NCI-H82 treated with DMSO at 0.1 percent for 48 hours (cell line): ENCODE results near the gene ATRIP.

ENCODE experiments used
- DNase-seq: peaks from one replicate; lab custom pipeline; 2025; ENCODE audit not compliant: unreplicated experiment; lab: John Stamatoyannopoulos, UW

ATRIP gene

DNA sequence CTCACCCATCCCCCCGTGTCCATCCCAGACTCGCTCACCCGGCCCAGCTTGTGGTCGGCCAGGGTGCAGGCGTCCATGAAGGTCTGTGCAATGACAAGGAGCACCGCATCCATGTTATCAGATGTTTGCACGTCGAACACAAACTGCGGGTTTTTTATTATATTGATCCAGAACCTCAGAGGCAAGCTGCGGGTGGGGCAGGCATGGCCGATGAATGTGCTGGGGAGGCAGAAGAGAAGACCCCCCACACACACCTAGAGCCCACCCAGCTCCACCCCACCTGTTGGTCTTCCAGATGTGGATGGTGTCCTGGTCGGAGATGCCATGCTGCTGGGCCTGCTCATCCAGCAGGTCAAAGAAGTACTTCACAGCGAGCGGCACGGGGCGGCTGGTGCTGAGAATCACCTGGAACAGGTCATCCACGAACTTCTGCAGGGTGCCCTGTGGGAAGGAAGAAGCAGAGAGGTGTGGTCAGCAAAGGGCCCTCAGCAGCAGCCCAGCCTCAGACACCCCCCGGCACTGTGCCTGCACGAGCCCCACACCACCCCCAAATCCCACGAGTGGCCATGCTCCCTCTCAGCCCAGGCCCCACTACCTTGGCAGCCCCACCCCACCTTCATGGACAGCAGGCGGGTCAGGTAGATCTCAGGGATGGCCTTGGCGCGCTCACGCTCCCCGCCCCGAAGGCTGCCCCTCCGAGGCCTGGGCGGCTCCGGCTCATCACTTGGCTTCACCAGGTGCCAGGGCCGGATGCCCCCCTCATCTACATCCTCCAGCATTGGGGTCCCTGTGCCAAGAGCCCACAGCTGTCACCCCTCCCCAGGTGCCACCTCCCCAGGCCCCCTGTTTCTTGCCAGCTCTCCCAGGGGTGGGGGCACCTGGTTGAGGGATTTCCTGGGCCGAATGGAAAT, 37.0 kb upstream of the ATRIP start:
- DNase-seq, result no peak

- no peak for DNase-seq
Measured at GRCh38 chr3:48410205-48411040, 36.1 kb upstream of the ATRIP start.

DNA sequence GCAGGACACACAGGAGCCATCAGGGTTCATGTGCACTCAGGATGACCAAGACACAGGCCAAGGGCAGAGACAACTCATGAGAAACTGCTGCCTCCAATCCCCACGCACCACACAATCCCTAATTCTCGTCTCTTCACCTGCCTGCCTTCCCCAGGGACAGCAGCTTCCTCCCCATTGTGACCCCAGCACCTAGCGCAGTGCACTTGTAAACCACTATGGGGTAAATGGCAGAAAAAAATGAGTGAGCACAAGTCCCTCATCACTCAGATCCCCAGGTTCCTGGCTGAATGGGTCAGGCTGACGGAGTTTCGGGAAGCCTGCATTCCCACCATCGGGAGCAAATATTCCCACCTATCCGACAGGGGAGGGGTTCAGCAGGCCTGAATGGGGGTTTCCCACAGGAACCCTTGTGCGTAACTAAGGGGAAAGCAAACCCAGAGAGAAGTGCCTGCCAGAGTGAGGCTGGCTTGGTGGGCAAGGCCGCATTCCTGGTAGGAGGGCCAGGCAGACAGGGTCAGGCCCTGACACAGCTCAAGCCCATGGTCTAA, 35.4 kb upstream of the ATRIP start:
- DNase-seq, result no peak

DNA sequence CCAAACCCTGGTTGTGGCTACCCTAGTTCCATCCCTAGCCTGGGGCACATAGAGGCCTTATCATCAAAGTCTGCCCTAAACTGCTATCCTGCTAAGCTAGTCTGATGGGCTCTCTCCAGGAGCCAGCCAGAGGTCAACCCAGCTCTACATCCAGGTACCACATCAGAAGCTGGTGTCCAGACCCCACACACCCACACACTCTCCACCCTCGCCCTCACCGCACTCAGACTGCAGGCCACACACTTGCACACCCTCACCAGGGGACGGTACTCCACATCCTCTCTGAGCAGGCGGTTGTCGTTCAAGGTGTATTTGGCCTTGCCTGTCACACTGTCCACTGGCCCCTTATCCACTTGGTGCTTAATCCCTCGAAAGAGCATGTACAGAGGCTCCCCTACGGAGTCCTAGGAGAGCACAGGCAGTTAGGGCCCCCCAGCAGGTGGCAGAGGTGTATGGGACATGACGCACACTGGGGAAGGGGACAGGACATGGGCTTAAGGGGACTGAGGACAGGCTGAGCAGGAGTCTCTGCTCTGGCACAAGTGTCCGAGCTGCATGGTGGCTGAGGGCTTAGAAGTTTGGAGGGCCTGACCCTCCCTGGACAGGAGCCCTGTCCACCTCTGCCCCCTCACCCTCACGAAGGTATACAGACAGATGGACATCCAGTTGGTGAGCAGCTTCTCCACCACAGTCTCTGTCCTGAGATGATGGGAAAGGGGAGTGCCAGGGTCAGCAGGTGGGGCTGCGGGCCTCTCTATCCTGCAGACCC, 34.7 kb upstream of the ATRIP start:
- DNase-seq, result no peak

DNA sequence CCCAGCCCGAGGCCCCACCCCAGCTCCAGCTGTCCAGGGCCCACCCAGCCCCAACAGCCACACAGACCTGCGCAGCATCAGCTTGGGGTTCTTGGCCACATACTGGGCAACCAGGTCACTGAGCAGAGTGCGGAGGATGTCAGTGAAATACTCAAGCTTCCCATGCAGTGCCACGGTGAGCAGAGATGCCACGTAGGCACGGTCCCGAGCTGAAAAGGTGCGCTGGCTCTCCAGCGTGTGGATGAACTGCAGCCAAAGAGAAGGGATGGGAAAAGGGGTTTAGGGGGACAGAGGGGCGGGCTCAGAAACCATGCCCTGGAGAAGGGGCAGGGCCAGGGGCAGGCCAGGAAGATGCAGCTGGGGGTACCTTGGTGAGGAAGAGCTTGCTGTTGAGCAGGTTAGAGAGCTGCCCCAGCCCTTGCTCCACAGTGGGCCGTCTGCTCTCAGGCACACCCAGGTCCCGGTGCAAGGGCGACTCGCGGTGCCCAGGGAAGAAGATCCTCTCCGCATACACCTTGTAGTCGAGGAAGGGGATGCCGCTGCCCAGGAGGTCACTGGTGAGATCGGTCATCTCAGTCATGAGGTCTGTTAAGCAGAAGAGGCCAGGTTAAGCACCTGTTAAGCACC, 34.0 kb upstream of the ATRIP start:
- no peak for DNase-seq

DNA sequence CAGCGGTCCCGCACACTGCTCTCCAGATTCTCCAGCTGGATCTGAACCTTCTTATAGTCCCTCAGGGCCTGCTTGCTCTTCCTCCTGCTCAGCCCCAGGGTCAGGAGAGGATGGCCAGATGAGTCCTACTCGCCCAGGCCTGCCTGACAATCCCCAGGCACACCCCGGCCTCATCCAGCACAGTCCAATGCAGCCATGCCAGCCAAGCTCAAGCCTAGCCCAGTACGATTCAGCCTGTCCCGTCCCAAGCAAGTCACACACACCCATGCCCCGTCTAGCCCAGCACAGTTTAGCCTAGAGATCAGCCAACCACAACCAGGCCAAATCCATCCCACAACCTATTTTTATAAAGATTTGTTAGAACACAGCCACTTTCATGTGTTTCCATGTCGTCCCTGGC, 33.5 kb upstream of the ATRIP start:
- no peak for DNase-seq

- DNase-seq, result no peak
Measured at GRCh38 chr3:48413611-48414010, 32.9 kb upstream of the ATRIP start.

GRCh38 chr3:48414376-48415250, 31.9 kb upstream of the ATRIP start:
- DNase-seq, result no peak

DNA sequence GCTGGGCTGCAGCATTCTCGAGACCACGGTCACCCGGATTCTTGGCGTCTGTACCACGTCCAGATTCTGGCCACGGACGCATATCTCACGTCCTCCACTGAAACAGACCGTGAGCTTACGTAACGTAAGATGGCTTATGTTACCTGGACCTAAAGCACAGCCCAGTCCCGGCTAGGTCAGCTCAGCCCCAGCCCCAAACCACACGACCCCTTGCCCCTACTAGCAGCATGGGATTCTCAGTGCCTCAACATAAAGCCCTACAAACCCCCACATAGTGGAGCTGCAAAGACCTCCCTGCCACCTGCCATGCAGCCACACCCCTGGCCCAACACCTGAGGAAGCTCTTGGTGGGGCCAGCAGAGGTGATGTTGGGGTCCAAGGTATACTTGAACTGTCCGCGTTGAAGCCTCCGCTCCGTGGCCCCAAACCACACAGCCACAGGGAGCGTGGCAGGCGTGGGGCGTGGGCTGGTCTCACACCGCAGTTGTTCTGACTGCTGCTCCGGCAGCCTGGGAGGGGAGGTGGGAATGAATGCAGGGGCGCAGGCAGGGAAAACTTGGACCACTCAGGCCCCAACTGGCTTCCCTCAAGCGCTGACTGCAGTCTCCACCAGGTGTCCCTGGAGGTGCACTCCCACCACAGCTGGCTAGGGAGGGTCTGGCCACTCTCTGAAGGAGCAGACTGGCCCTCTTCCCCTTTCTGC, 31.1 kb upstream of the ATRIP start:
- DNase-seq, result no peak

DNA sequence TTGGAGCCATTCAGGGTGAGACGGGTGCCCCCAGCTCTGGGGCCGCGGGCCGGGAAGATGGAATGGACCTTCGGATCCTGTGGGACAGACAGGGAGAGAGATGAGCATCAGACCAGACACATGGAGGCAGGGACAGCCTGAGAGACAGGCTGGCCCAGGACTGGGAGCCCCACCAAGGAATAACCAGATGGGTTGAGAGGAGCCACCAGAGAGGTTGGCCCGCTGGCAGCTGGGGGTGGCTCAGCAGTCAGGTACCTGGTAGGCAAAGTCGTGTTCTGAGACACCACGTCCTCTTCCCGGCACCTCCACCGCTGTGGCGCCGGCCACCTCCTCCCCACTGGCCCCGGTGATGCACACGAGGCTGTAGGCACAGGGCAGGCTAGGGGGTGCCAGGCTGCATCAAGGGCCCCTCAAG, 30.4 kb upstream of the ATRIP start:
- DNase-seq, result no peak

DNA sequence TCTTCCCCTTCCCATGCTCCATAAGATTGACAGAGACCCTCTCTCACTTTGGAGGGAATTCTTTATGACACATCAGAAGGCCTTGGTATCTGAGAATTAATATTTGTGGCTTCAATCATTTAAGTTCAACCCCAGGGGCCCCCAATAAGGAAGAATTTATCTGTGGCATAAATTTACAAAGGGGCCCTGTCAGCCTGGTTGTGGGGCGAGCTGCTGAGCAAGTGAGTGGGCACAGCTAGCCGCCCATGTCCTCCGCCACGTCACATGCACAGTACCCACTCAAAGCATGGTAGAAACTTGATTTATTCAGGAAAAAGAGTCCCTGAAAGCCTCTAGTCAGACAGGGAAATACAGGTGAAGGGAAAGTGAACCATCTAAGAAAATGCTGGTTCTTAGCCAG, 30.0 kb upstream of the ATRIP start:
- no peak for DNase-seq

GRCh38 chr3:48417529-48418108, 28.9 kb upstream of the ATRIP start:
- no peak for DNase-seq

DNA sequence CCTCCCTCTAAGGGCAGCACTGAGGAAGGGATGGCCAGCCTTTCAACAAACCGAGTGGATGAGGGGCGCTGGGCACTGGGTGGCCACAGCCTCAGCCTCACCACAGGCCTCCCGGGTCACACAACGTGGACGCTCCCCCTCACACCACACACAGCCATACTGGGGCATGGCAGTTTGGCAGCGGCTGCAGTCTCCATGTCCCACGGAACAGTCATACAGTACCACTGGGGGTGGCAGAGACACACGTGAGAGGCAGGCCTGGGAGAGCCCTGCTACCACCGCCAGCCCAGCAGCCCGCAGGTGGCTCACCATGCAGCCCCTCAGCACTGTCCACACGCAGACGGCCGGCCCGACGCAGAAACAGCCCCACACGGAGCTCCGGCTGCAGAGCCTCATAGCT, 28.4 kb upstream of the ATRIP start:
- no peak for DNase-seq

GRCh38 chr3:48418651-48419050, 27.9 kb upstream of the ATRIP start:
- DNase-seq, result no peak

DNA sequence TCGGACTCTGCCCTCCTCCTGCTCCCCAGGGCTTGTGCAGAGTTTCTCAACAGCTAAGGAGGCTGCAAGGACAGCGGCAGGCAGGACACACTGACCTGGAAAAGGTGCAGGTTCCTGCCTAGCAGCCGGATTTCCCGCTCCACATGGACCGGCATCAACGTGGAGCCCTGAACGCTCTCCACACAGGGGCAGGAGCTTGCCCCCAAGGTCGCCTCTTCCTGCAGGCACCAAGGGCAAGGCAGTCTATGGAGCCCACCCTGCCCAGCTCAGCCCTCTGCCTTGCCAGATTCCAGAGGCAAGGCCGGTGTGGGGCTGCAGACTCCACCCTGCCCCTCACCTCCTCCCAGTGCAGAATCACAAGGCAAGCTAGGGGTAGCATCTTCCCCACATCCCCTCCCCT, 27.4 kb upstream of the ATRIP start:
- no peak for DNase-seq

DNA sequence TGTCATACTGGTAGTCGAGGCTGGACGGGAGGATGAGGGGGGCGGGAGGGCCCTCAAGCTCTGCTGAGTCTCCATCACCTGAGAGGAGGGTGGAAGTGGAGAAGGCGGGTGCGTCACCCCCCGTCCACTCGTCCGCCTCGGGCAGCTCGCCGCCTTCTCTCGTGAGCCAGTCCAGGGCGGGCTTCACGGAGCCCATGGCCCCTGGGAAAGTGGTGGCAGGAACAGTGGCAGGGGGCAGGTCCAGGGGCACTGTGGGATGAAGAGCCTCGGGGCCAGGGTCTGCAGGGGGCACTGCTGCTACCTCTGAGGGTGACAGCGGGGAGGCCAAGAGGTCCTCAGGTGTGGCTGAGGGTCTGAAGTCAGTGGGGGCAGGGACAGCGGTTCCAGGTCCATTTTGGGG, 26.9 kb upstream of the ATRIP start:
- no peak for DNase-seq

DNA sequence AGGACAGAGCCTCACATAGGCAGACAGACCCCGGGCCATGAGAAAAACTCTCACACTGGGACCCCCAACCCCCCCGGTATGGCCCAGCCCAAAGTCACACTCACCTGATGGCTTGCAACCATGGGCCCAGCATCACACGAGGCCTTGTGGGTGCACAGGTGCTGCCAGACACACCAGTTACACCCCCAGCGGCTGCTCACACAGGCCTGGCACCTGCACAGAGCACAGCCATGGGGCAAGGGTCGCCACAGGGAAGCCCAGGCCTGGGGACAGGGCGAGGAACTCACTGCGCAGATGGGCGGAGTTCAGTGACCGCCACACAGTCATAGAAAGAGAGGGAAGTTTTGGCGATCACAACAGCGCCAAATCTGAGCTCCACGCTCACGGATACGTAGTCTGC, 26.0 kb upstream of the ATRIP start:
- no peak for DNase-seq

- no peak for DNase-seq
Measured at GRCh38 chr3:48422272-48422671, 24.3 kb upstream of the ATRIP start.

- no peak for DNase-seq
Measured at GRCh38 chr3:48422681-48423080, 23.9 kb upstream of the ATRIP start.
